ENCODE results near the gene DEFB121.

Gene DEFB121

GRCh38 chr20:31355981-31356380, 50.0 kb downstream of the DEFB121 start:
- DNase-seq = no peak

All from effector CD8-positive, alpha-beta T cell (primary cell).